Measurements from ENCODE around the gene CTNNA2. TPM values are rescaled to one million over a fixed set of nuclear protein-coding genes. Genes with fewer than 3 reads are reported as not detected.

CTNNA2 gene
- total and polyA plus RNA-seq, 11 donors, result 0.20 to 0.81 TPM; not detected in 9

- ATAC-seq (no peak), DNase-seq (no peak)
- 34 to 46% (median 40%) methylated on average over 4 of the region's 4 CpGs for WGBS, 4 donors
- Histone ChIP-seq H3K27me3 (peaks cover 0 to 25% (median 13%) of the 10 kb centered on the region in 9 donors), H3K4me1 (peaks cover 0 to 10% (median 0%) of the 10 kb centered on the region in 12 donors), H3K9me3 (peaks cover 0 to 3% (median 0%) of the 10 kb centered on the region in 12 donors), H3K36me3 (no peaks in the 10 kb centered on the region), H3K4me3 (no peak overlapping the region), H3K27ac (no peak overlapping the region)
- TF ChIP-seq POLR2A (IDR thresholded peaks at IDR 0.05) (no peak), CTCF (IDR thresholded peaks at IDR 0.05) (no peak)
- intact Hi-C loops (cut with DNase I), result no loop called here
Measured at GRCh38 chr2:79513711-79514110, 860 bp downstream of the CTNNA2 start.

GRCh38 chr2:79529636-79530035 is 16.8 kb downstream of the CTNNA2 start:
- TF ChIP-seq POLR2A (IDR thresholded peaks at IDR 0.05) (no peak), CTCF (IDR thresholded peaks at IDR 0.05) (no peak)
- Histone ChIP-seq H3K27ac (no peak overlapping the region), H3K36me3 (no peaks in the 10 kb centered on the region), H3K27me3 (no peaks in the 10 kb centered on the region), H3K4me1 (no peaks in the 10 kb centered on the region), H3K9me3 (no peaks in the 10 kb centered on the region), H3K4me3 (no peak overlapping the region)
- intact Hi-C loops (cut with DNase I), result no loop called here
- ATAC-seq (no peak), DNase-seq (no peak)
- WGBS, 4 donors, result 57 to 71% (median 65%) methylated on average over 3 of the region's 3 CpGs

GRCh38 chr2:79530443-79530842 is 17.6 kb downstream of the CTNNA2 start:
- Histone ChIP-seq H3K27me3 (no peaks in the 10 kb centered on the region), H3K9me3 (no peaks in the 10 kb centered on the region), H3K27ac (no peak overlapping the region), H3K4me3 (no peak overlapping the region), H3K4me1 (no peaks in the 10 kb centered on the region), H3K36me3 (no peaks in the 10 kb centered on the region)
- no peak for ATAC-seq
- no peak for DNase-seq
- 3 to 14% (median 6%) methylated on average over 1 of the region's 1 CpG for WGBS, 4 donors
- intact Hi-C loops (cut with DNase I), result no loop called here
- TF ChIP-seq CTCF (IDR thresholded peaks at IDR 0.05) (no peak), POLR2A (IDR thresholded peaks at IDR 0.05) (no peak)

- no peaks in the 10 kb centered on the region for H3K36me3 ChIP-seq
- TF ChIP-seq POLR2A (IDR thresholded peaks at IDR 0.05) (no peak), CTCF (IDR thresholded peaks at IDR 0.05) (no peak)
- no peak overlapping the region for H3K27ac ChIP-seq
- ATAC-seq (no peak), DNase-seq (no peak)
- H3K4me1 ChIP-seq, result no peaks in the 10 kb centered on the region
- 61 to 69% (median 64%) methylated on average over 2 of the region's 2 CpGs for WGBS, 4 donors
- H3K9me3 ChIP-seq, result peaks cover 0 to 85% (median 54%) of the 10 kb centered on the region in 12 donors
- no peak overlapping the region for H3K4me3 ChIP-seq
- intact Hi-C loops (cut with DNase I), result no loop called here
- no peaks in the 10 kb centered on the region for H3K27me3 ChIP-seq
Measured at GRCh38 chr2:79547568-79547967, 34.7 kb downstream of the CTNNA2 start.
